Prostate gland (tissue), 2 donors: Measurements from ENCODE around the gene GALNS. TPM values are rescaled to one million over a fixed set of nuclear protein-coding genes. Genes with fewer than 3 reads are reported as not detected.

ENCODE experiments used
- DNase-seq: peaks from one replicate; pipeline ENCODE4 v3.0.0-alpha.2; 2019; ENCODE audit warnings: low spot score
- H3K27ac ChIP-seq, 2 donors: fragments of 200-600 bp; sonication (generic); 2 replicates each; pipeline ENCODE4 v1.5.1; 2017 to 2019
- H3K27me3 ChIP-seq: fragments of 200-600 bp; sonication (generic); replicated peaks from 2 replicates; pipeline ENCODE4 v1.5.1; 2019; ENCODE audit not compliant: insufficient read depth
- H3K36me3 ChIP-seq, 2 donors: fragments of 200-600 bp; sonication (generic); 1 replicate in 1 of 2; 2 replicates in 1 of 2; pipeline versions ENCODE4 v1.5.1 to v1.8.1; 2017 to 2019
- H3K4me1 ChIP-seq: fragments of 200-600 bp; sonication (generic); replicated peaks from 2 replicates; pipeline ENCODE4 v1.5.1; 2019
- H3K4me3 ChIP-seq, 2 donors: fragments of 200-600 bp; sonication (generic); 2 replicates each; pipeline ENCODE4 v1.5.1; 2017 to 2019
- H3K9me3 ChIP-seq: fragments of 200-600 bp; sonication (generic); 2 replicates; pipeline ENCODE4 v1.5.1; 2017
- CTCF ChIP-seq, 4 experiments: fragments of 200-600 bp in 2 of 4; fragments of 450-650 bp in 2 of 4; sonication (generic) in 2 of 4; IDR thresholded peaks; 1 replicate in 3 of 4; 2 replicates in 1 of 4; pipeline ENCODE4 v1.5.1; 2016 to 2019; ENCODE audit warnings: antibody characterized with exemption in 4 of 4, mild to moderate bottlenecking in 2 of 4, moderate library complexity in 2 of 4
- POLR2A ChIP-seq: fragments of 450-650 bp; IDR thresholded peaks from one replicate; pipeline ENCODE4 v1.6.1; 2016; ENCODE audit warnings: antibody characterized with exemption, mild to moderate bottlenecking
- POLR2AphosphoS5 ChIP-seq: sonication (generic); formaldehyde crosslinking; IDR thresholded peaks from one replicate; pipeline ENCODE4 v1.6.1; 2017; ENCODE audit warnings: antibody characterized with exemption
- WGBS: methylation state at CpG from one replicate; pipeline ENCODE4 v1.1.5; 2018; 5-methylcytosine and 5-hydroxymethylcytosine counted together
- intact Hi-C: fragments of 100-400 bp; cut with DNase I; formaldehyde crosslinking; loops from one replicate; pipeline ENCODE4 v1.14.2; 2022
- total RNA-seq, 2 donors: library from RNA; depleted of rRNA; stranded (reverse); fragments of >200 nt; gene quantifications; one replicate each; pipeline ENCODE4 v1.1.0, GENCODE V29; 2016

GALNS gene
- total RNA-seq, 2 donors from 2014 or later: 20.4 to 75.1 TPM

GRCh38 chr16:88783391-88784073 is 73.2 kb downstream of the GALNS start:
- peak; percentile 65 for DNase-seq
- peak overlapping the region; percentile 90 to 94 for H3K27ac ChIP-seq
- TF ChIP-seq CTCF (IDR thresholded peaks at IDR 0.05): no peak
- peak; percentile 62 for TF ChIP-seq POLR2AphosphoS5
- intact Hi-C loops: loop anchor here (1.0 kb wide), 1 partner anchor 40 kb away; no protein-coding TSS in a partner anchor
- peak overlapping the region; percentile 86 to 89 for H3K4me3 ChIP-seq
- no peaks in the 10 kb centered on the region for H3K27me3 ChIP-seq
- H3K36me3 ChIP-seq: no peaks in the 10 kb centered on the region
- H3K9me3 ChIP-seq: no peaks in the 10 kb centered on the region
- peaks cover 8% of the 10 kb centered on the region for H3K4me1 ChIP-seq
- 38% methylated on average over 27 of the region's 27 CpGs for WGBS

GRCh38 chr16:88782454-88783390 is 74.0 kb downstream of the GALNS start:
- no peaks in the 10 kb centered on the region for H3K9me3 ChIP-seq
- H3K36me3 ChIP-seq: no peaks in the 10 kb centered on the region
- peaks cover 8% of the 10 kb centered on the region for H3K4me1 ChIP-seq
- H3K27me3 ChIP-seq: no peaks in the 10 kb centered on the region
- no peak for TF ChIP-seq CTCF (IDR thresholded peaks at IDR 0.05)
- no peak for TF ChIP-seq POLR2AphosphoS5
- no peak for TF ChIP-seq POLR2A
- peak overlapping the region; percentile 86 to 89 for H3K4me3 ChIP-seq
- DNase-seq: no peak
- H3K27ac ChIP-seq: peak overlapping the region; percentile 90 to 94
- intact Hi-C loops: no loop called here
- WGBS: 62% methylated on average over 16 of the region's 16 CpGs

GRCh38 chr16:88781140-88782077 is 75.3 kb downstream of the GALNS start:
- Histone ChIP-seq H3K27ac (peak overlapping the region in 1 of 2 donors; percentile 35), H3K27me3 (no peaks in the 10 kb centered on the region), H3K4me3 (no peak overlapping the region), H3K9me3 (no peaks in the 10 kb centered on the region), H3K36me3 (no peaks in the 10 kb centered on the region), H3K4me1 (peaks cover 8% of the 10 kb centered on the region)
- DNase-seq: no peak
- TF ChIP-seq POLR2A (no peak), POLR2AphosphoS5 (no peak), CTCF (IDR thresholded peaks at IDR 0.05) (no peak)
- intact Hi-C loops: no loop called here
- WGBS: 85% methylated on average over 25 of the region's 28 CpGs

GRCh38 chr16:88780142-88781062 is 76.3 kb downstream of the GALNS start:
- TF ChIP-seq CTCF (IDR thresholded peaks at IDR 0.05): no peak
- no peak for TF ChIP-seq POLR2AphosphoS5
- no peak for TF ChIP-seq POLR2A
- H3K27me3 ChIP-seq: no peaks in the 10 kb centered on the region
- H3K4me1 ChIP-seq: peaks cover 8% of the 10 kb centered on the region
- H3K36me3 ChIP-seq: no peaks in the 10 kb centered on the region
- 78% methylated on average over 13 of the region's 13 CpGs for WGBS
- no peak for DNase-seq
- no peaks in the 10 kb centered on the region for H3K9me3 ChIP-seq
- H3K27ac ChIP-seq: peak overlapping the region in 1 of 2 donors; percentile 35
- intact Hi-C loops: no loop called here
- no peak overlapping the region for H3K4me3 ChIP-seq
